ENCODE results near the gene PLEKHA7.

The PLEKHA7 gene

DNA sequence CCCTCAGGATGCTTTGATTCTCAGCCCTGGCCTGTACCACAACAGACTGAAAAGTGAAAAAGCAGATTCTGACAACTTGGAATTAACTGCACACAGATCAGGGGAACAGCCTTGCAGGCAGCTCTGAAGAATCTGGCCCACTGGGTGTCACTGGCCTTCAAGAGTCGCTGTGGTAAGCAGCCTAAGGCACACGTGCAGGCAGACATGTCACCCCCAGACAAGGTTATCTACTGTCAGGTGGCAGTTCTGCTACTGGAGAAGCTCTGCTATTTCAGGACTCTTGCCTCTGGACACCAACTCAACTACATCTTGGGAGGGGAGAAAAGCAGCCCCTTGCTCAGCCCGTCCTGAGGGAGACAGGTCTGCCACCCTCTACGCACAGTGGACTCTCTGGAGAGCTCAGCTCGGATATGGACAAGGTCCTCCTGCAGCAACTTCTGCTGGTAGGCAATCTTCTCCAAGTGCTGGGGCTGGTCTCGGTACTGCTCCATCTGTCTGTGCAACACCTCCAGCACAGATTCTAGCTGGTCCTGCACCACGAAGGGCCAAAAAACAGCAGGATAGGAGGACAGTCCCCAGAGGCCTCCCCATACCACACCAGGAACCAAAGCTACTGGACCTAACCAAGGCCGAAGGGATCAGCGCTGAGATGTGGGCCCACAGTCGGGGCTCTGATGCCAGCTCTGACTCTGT lies 212.8 kb downstream of the PLEKHA7 start:
- no peak for DNase-seq

GRCh38 chr11:16800382-16800781 lies 213.8 kb downstream of the PLEKHA7 start:
- no peak for DNase-seq

GRCh38 chr11:16799890-16800289 lies 214.3 kb downstream of the PLEKHA7 start:
- DNase-seq, result no peak

GRCh38 chr11:16799221-16799620 lies 215.0 kb downstream of the PLEKHA7 start:
- no peak for DNase-seq

GRCh38 chr11:16797776-16798175 lies 216.4 kb downstream of the PLEKHA7 start:
- DNase-seq, result no peak

DNA sequence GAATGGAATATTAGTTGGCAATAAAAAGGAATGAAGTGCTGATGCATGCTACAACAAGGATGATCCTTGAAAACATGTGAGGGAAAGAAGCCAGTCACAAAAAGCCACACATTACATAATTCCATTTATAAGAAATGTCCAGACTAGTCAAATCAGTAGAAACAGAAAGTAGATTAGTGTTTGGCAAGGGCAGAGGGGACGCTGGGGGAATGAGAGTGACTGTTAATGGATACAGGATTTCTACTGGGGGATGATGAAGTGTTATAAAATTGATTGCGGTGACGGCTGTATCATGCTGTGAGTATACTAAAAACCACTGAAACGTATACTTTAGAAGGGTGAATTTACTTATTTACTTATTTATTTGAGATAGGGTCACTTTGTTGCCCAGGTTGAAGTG lies 217.9 kb downstream of the PLEKHA7 start:
- DNase-seq, result no peak

DNA sequence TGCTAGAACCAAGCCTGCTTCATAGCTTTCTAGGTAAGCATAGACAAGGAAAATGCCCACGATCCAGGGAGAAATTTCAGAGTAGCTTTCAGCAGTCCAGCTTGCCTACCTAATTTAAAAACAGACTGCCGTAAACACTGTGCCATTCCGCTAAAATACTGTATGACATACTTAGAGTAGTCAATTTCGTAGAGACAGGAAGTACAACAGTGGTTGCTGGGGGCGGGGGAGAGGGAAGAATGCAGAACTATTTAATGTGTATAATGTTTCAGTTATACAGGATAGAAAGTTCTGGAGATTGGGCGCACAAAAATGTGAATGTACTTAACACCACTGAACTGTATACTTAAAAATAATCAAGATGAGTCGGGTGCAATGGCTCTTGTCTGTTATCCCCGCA lies 219.1 kb downstream of the PLEKHA7 start:
- no peak for DNase-seq

DNA sequence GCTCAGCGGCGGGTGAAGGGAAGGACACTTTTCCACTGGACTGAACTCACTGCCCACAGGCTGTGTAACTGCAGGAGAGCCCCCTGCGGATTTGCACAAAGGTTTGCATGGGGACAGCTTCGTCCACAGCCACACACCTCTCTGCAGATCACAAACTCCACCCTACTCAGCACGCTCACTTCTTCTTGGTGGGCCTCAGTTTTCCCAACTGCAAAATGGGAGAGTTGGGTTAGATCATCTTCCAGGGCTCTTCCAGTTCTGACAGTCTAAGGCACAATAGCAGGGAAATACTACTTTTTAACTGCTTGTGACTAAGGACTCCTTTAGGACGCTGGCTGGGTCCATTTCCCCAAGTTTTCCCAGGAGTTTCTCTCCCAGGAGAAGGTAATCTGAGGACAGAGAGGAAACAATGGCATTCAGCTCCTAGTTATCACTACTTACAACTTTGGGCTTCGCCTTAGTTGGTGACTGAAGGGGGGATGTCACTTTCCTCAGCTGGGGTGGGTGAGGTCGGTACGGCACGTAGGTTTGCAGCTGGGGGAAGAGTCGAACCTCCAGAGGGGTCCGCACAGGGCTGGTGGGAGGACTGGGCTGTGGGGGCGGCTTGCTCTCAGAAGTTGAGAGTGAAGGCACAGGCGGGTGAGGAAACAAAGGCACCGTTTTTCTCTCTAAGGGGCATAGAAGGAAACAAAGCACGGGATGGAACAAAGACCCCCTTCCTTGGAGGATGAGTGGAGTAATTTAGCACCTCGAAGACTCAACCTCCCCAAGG lies 220.0 kb downstream of the PLEKHA7 start:
- no peak for DNase-seq

DNA sequence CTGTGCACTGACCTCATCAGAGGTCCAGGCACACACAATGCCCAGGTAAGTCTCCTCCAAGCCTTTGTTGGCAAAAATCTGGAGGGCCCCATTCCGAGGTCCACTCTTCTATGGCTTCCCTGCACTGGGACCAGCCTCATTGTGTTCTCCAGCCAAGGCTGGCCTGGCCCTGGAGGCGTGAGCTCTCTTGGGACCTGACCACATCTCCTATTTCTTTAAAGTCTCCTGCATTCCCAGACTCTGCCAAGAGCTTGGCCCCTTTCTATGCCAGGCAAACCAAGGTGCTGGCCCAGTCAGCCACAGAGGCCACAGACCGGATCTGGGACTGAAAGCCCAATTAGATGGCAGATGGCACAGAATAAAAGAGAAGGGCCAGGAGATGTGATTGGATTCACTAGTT lies 220.7 kb downstream of the PLEKHA7 start:
- DNase-seq, result no peak

DNA sequence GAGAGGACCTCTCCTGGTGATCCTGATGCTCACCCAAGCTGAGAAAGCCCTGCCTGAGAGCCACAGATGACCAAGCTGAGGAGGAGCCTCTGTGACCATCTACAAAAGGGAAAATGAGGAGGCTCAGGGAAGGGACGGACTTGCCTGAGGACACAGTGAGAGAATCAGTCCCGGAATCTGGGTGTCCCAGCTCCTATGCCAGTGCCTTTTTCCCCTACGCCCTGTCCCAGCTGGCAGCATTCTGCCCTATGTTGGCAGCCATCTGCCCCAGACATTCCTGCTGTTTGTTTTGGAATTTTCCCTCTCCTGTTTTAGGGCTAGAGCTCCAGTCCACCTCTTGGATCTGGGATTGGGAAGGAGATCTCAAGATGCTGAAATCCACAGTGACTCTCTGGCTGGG lies 221.2 kb downstream of the PLEKHA7 start:
- no peak for DNase-seq

DNA sequence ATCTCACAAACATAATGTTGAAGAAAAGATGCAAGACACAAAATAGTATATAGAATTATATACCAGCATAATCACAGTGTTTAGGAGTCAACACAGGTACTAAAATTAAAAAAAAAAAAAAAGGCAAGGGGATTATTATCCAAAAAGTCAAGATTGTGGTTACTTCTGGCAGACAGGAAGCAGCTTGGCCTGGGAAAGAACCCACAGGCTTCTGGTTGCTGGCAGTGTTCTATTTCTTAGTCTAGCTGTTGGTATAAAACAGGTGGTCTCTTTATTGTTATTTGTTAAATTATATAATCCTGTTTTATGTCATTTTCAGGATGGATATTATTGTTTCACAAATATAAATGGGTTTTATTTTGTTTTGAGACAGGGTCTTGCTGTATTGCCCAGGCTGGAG lies 221.8 kb downstream of the PLEKHA7 start:
- DNase-seq, result no peak

DNA sequence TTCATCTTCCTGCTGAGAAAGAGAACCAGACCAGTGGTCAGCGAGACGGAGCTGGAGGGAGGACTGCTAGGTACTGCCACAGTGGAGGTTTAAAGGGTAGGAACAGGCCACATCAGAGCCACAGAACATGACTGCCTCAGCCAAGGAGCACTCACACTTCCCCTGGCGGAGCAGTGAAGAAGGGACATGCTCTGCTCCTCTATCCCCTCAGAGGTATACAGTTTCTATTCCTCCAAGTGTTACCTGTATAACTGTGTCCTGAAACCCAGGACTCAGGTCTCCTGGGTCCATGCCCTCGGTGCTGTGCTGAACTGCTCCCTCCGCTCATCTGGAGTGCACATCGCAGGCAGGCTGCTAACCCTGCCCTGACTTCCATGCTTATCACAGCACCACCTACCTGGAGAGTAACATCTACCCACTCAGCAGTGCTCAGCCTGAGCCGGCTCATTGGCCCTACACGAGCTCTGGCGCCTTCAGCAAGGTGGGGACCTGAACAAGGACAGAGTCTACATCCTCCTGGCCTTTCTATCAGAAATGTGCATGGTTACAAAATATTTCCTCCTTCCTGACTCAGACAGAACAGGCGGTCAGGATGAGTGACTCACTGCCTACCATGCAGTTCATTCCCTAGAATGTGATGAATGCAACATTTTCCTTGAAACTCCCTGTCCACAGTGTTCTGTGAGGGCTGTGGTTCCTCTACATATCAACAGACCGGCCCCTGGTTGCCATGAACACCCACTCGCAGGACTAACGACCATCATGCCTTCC lies 222.8 kb downstream of the PLEKHA7 start:
- DNase-seq, result peak; percentile 69

- DNase-seq, result no peak
These were observed 223.6 kb downstream of the PLEKHA7 start for GRCh38 chr11:16790486-16791190.

- no peak for DNase-seq
These were observed 224.4 kb downstream of the PLEKHA7 start for GRCh38 chr11:16789560-16790485.

DNA sequence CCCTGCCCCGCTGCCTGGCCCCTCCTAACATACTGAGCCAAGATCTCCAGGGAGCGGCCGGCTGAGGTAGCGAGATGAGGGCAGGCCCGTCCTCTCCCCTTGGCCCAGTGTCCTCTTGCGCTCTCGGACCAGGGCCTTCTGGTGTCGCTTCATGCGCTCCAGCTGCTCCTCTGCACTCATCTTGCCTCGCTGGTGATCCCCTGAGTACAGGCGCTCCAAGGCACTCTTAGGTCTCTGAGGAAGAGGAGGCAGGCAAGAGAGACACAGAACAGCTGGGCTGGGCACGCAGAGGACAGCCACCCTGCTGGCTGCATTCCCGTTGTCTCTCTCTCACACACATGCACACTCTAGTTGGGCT lies 225.2 kb downstream of the PLEKHA7 start:
- no peak for DNase-seq

DNA sequence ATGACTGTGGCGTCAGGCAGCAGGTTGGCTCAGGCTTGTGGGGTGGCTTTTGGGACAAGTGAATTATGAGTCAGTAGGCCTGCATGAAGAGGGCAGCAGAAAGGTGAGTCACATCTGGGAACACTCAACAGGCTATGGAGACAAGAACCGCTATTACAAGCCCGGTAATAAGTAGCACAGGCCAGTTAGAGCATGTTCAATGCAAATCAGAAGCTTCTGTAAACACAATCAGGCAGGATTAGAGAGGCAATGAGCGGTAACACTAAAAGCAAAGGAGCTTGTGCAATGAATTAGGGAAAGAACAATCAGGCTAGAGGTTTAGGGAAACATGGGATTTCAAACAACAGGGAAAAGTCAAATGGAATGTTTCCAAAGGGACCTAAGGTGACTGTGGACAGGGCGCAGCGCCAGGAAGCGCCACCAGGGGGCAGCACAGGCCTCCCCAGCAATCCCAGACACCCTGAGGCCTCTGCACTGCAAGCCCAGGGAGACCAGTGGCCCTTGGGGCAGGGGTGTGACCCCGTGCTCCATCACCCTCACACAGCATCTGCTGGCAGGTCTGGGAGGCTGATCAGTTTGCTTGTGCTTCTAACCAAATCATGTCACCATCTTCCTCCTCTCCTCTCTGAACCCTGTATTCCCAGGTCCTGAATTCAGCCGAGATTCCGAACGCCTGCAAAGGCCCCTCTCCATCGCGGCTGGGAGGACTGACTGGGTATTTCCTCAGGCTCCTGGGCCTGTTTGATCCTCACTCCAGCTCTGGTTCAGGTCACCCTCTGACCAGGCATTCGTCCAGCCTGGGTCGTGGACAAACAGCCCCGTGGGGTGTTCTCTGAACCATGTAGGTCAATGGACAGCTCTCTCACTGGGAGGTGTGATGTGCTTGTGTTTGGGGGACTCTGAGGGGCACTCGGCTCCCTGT lies 225.8 kb downstream of the PLEKHA7 start:
- DNase-seq, result no peak

- no peak for DNase-seq
These were observed 227.0 kb downstream of the PLEKHA7 start for GRCh38 chr11:16787035-16787742.

DNA sequence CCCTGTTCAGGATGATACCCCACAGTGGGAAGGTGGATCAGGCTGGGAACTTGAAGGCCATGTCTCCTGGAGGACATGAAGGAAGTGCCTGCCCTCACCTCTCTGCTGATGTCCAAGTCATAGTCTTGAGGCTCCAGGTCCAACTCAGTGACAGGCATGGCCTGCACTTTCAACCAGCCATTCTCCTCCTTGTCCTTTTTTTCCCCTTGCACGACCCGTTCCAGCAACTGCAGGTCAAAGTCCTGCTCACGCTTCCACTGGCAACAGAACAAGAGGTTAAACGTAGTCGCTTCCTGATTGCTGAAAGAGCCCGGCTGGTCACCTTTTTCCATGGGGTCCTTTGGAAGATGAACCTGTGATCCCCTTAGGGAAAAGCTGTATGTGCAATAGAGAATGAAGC lies 228.1 kb downstream of the PLEKHA7 start:
- no peak for DNase-seq

DNA sequence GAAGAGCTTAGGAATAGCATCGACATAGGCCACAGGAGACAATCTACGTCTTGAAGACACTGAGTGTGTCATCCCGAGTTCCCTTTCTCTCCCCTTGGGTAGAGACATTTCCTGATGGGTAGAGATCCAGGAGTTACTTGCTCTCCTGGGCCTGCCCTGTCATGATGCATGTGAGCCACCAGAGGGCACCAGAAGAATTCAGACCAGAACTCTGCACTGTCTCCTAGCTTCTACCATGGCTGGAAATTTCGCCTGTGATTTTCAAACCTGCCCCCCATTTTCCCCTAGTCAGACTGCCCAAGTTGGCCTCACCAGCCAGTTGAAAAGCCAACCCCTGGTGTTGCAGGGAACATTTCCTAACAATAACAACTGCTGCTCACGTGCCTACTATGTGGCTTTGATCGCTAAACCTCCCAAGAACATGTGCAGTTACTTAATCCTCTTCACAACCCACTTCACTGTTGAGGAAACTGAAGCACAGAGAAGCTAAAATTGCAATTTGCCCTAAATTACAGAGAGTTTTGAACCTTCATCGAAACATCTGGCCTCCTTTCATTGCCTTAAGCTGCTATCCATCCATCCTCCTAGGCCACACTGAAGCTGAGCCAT lies 228.6 kb downstream of the PLEKHA7 start:
- DNase-seq, result no peak

GRCh38 chr11:16784666-16785065 lies 229.5 kb downstream of the PLEKHA7 start:
- DNase-seq, result no peak
